Thyroid gland (tissue), 4 donors: ENCODE measurements around the gene EPS15. TPM values are rescaled to one million over a fixed set of nuclear protein-coding genes. Genes with fewer than 3 reads are reported as not detected.

Experiments used
- DNase-seq, 2 donors: peaks; one replicate each; pipeline ENCODE4 v3.0.0-alpha.2; 2019
- H3K27ac ChIP-seq, 3 donors: fragments of 200-600 bp; sonication (generic); 1 replicate in 2 of 3; 2 replicates in 1 of 3; pipeline ENCODE4 v1.5.1; 2016 to 2019; ENCODE audit warnings: mild to moderate bottlenecking in 1 of 3, moderate library complexity in 1 of 3
- H3K27me3 ChIP-seq: fragments of 200-600 bp; sonication (generic); one replicate; pipeline ENCODE4 v1.5.1; 2019
- H3K36me3 ChIP-seq, 2 donors: fragments of 200-600 bp; sonication (generic); one replicate each; pipeline ENCODE4 v1.5.1; 2016 to 2019
- H3K4me1 ChIP-seq, 2 donors: fragments of 200-600 bp; sonication (generic); one replicate each; pipeline ENCODE4 v1.5.1; 2017 to 2019
- H3K4me3 ChIP-seq, 3 donors: fragments of 200-600 bp; sonication (generic); replicated peaks in 1 of 3; 1 replicate in 2 of 3; 2 replicates in 1 of 3; pipeline ENCODE4 v1.5.1; 2016; ENCODE audit warnings: mild to moderate bottlenecking in 1 of 3
- H3K9me3 ChIP-seq: fragments of 200-600 bp; sonication (generic); one replicate; pipeline ENCODE4 v1.5.1; 2017
- POLR2A ChIP-seq, 2 donors: fragments of 450-650 bp; IDR thresholded peaks; one replicate each; pipeline ENCODE4 v1.6.1; 2017; ENCODE audit warnings: antibody characterized with exemption in 2 of 2, mild to moderate bottlenecking in 2 of 2, moderate library complexity in 1 of 2
- WGBS, 2 donors: methylation state at CpG; one replicate each; pipeline ENCODE4 v1.1.5; 2017; 5-methylcytosine and 5-hydroxymethylcytosine counted together
- intact Hi-C: fragments of 100-400 bp; cut with DNase I; formaldehyde crosslinking; loops from one replicate; pipeline ENCODE4 v1.15.1; 2023
- total RNA-seq, 4 donors: library from RNA; depleted of rRNA; stranded (reverse); fragments of >200 nt; gene quantifications; one replicate each; pipeline ENCODE4 v1.2.3, GENCODE V29; 2016
- TF ChIP-seq, protein P1 (sequence below), 6 experiments: fragments of 200-600 bp in 3 of 6; fragments of 450-650 bp in 3 of 6; sonication (generic) in 3 of 6; IDR thresholded peaks; one replicate each; pipeline ENCODE4 v1.5.1; 2016 to 2019; ENCODE audit warnings: antibody characterized with exemption in 6 of 6, mild to moderate bottlenecking in 2 of 6, inconsistent platforms in 1 of 6, moderate library complexity in 1 of 6

The EPS15 gene
- total RNA-seq, 4 donors from 2014 or later: 88.0 to 128 (median 102) TPM

DNA sequence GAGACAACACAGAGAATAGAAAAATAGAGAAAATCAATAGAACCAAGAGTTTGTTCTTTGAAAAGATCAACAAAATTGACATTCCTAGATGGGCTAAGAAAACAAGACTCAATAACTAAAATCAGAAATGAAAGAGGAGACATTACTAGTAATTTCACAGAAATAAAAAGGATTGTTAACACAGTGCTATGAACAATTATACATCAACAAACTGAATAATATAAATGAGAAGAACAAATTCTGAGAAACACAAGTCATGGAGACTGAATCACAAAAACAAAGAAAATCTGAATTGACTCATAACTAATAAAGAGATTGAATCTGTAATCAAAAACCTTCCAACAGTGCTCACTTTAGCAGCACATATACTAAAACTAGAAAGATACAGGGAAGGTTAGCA lies 137.1 kb downstream of the EPS15 start:
- H3K36me3 ChIP-seq: peaks cover 9 to 17% of the 10 kb centered on the region in 2 donors
- no peak for DNase-seq
- intact Hi-C loops: no loop called here
- no peaks in the 10 kb centered on the region for H3K9me3 ChIP-seq
- H3K4me3 ChIP-seq: no peak overlapping the region
- H3K27me3 ChIP-seq: no peaks in the 10 kb centered on the region
- TF ChIP-seq, protein P1, sequence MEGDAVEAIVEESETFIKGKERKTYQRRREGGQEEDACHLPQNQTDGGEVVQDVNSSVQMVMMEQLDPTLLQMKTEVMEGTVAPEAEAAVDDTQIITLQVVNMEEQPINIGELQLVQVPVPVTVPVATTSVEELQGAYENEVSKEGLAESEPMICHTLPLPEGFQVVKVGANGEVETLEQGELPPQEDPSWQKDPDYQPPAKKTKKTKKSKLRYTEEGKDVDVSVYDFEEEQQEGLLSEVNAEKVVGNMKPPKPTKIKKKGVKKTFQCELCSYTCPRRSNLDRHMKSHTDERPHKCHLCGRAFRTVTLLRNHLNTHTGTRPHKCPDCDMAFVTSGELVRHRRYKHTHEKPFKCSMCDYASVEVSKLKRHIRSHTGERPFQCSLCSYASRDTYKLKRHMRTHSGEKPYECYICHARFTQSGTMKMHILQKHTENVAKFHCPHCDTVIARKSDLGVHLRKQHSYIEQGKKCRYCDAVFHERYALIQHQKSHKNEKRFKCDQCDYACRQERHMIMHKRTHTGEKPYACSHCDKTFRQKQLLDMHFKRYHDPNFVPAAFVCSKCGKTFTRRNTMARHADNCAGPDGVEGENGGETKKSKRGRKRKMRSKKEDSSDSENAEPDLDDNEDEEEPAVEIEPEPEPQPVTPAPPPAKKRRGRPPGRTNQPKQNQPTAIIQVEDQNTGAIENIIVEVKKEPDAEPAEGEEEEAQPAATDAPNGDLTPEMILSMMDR (IDR thresholded peaks at IDR 0.05): no peak
- TF ChIP-seq POLR2A (IDR thresholded peaks at IDR 0.05): no peak
- no peak overlapping the region for H3K27ac ChIP-seq
- no peaks in the 10 kb centered on the region for H3K4me1 ChIP-seq

DNA sequence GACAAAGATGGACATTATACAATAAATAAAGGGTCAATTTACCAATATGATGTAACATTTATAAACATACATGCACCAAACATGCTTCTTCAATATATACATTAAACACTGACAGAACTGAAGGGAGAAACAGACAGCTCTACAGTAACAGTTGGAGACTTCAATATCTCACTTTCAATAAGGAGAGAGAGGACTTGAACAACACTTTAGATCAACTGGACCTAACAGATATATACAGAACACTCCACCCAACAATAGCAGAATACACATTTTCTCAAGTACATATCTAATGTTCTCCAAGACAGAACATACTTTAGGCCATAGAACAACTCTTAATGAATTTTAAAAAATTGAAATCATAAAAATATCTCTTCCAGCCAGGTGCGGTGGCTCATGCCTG lies 138.1 kb downstream of the EPS15 start:
- Histone ChIP-seq H3K27me3 (no peaks in the 10 kb centered on the region), H3K9me3 (no peaks in the 10 kb centered on the region), H3K36me3 (peaks cover 9 to 17% of the 10 kb centered on the region in 2 donors), H3K27ac (no peak overlapping the region), H3K4me1 (no peaks in the 10 kb centered on the region), H3K4me3 (no peak overlapping the region)
- TF ChIP-seq, protein P1 (IDR thresholded peaks at IDR 0.05): no peak
- no peak for TF ChIP-seq POLR2A (IDR thresholded peaks at IDR 0.05)
- intact Hi-C loops: no loop called here
- no peak for DNase-seq
- WGBS, 2 donors: 95 to 100% methylated on average over 1 of the region's 1 CpG

DNA sequence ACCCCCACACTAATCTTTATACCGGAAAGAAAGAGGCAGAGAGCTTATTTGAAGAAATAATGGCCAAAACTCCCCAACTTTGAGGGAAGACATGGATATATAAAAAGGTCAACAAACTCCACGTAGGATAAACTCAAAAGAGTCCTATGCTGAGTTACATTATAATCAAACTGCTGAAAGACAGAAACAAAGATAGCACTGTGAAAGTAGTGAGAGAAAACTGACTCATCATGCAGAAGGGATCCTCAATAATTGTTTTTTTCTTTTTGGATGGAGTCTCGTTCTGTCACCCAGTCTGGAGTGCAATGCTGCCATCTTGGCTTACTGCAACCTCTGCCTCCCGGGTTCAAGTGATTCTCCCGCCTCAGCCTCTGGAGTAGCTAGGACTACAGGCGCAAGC lies 140.2 kb downstream of the EPS15 start:
- TF ChIP-seq, protein P1 (IDR thresholded peaks at IDR 0.05): no peak
- no peak for TF ChIP-seq POLR2A (IDR thresholded peaks at IDR 0.05)
- Histone ChIP-seq H3K27me3 (no peaks in the 10 kb centered on the region), H3K36me3 (peaks cover 6 to 17% of the 10 kb centered on the region in 2 donors), H3K9me3 (no peaks in the 10 kb centered on the region), H3K4me3 (no peak overlapping the region), H3K27ac (no peak overlapping the region), H3K4me1 (no peaks in the 10 kb centered on the region)
- intact Hi-C loops: no loop called here
- no peak for DNase-seq
- 97 to 98% methylated on average over 6 of the region's 6 CpGs for WGBS, 2 donors

DNA sequence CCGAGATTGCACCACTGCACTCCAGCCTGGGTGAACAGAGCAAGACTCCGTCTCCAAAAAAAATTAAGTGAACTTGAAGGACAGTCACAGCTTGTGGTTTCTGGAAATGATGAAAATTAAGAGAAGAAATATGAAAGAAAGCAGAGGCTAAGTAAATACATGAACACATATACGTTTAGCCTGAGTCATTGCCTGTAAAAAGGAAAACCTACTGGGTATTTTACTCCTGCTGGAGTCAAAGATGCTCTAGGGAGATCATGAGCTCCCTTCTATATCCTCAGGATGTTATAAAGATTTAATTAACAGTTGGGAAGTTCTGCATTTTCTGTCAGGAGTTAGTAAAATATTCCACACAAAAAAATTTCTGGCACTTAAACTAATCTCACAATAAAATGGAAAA lies 145.2 kb downstream of the EPS15 start:
- Histone ChIP-seq H3K9me3 (no peaks in the 10 kb centered on the region), H3K36me3 (peaks cover 6 to 8% of the 10 kb centered on the region in 2 donors), H3K27me3 (no peaks in the 10 kb centered on the region), H3K4me3 (no peak overlapping the region), H3K27ac (no peak overlapping the region), H3K4me1 (no peaks in the 10 kb centered on the region)
- no peak for DNase-seq
- TF ChIP-seq, protein P1 (IDR thresholded peaks at IDR 0.05): no peak
- TF ChIP-seq POLR2A (IDR thresholded peaks at IDR 0.05): no peak
- intact Hi-C loops: no loop called here
- WGBS, 2 donors: 95 to 96% methylated on average over 3 of the region's 3 CpGs

DNA sequence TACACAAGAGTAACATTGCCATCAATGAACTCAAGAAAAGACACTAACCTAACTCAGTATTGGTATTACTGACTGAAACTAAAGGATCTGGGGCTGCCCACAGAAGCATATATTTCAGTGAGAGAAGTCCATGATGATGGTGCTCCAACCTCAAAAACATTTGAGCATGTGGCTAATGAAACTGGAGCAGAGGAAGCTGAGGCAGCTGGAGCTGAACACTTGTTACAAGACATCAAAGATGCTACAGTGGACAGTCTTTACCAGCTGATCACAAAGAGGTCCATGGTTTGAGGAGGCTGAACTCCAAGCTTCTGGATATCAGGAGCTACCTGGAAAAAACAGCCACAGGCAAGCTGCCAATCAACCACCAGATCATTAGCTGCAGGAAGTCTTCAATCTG lies 146.5 kb downstream of the EPS15 start:
- intact Hi-C loops: no loop called here
- TF ChIP-seq, protein P1 (IDR thresholded peaks at IDR 0.05): no peak
- TF ChIP-seq POLR2A (IDR thresholded peaks at IDR 0.05): no peak
- Histone ChIP-seq H3K4me1 (no peaks in the 10 kb centered on the region), H3K9me3 (no peaks in the 10 kb centered on the region), H3K36me3 (peaks cover 6 to 7% of the 10 kb centered on the region in 2 donors), H3K27ac (no peak overlapping the region), H3K4me3 (no peak overlapping the region), H3K27me3 (no peaks in the 10 kb centered on the region)
- no peak for DNase-seq
